Activated T-cell treated with anti-CD3 and anti-CD28 coated beads, Interleukin-2, amount 50 U/mL, for 48 hours (primary cell): ENCODE measurements around the gene UGDH.
"Not testable (repeated sequence)": the region's sequence is repeated elsewhere in the genome, so short reads cannot be mapped to it uniquely, and the experiment has no call there.

Experiments
- DNase-seq, 2 experiments: peaks; one replicate each; pipeline ENCODE4 v3.0.0-alpha.2; 2020

The UGDH gene

DNA sequence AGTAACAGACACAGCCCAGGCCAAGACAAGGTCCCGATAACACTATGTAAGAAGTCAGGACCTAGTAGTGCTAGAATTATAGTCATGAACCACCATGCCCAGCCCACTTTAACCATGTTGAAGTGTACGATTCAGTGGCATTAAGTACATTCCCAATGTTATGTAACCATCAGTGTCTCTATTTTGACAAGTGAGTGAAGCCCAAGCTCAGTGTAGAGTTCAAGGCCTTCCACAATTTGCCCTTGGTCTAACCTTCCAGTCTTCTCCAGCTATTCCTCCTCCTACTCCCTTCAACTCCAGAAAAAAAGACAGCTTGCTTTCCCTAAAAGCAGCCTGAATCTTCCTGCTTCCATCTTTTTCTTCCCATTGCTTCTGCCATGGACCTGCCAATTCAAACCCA is 36.9 kb downstream of the UGDH start:
- DNase-seq = no peak

DNA sequence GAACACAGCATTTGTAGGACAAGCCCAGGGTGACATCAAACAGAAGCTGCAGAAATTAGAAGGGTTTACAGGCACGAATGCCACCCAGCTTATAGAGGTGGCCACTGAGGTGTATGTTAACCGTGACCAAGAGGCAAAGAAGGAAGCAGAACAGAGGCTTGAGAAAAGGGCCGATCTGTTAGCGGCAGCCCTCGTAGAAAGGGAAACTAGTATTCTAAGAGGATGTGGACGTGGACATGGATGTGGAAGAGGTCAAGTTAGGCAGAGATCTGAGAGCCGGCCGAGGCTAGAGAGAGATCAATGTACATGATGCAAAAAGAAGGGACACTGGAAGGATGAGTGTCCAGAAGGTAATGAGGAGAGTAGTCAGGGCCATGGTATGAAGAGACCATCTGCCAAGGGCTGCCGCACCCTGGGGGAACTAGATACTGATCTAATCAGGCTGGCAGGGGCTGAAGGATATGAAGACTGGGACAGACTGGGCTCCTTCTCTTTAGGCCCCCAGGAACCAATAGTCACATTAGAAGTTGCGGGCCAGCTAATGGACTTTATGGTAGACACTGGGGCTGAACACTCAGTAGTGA is 40.9 kb downstream of the UGDH start:
- DNase-seq = no peak

DNA sequence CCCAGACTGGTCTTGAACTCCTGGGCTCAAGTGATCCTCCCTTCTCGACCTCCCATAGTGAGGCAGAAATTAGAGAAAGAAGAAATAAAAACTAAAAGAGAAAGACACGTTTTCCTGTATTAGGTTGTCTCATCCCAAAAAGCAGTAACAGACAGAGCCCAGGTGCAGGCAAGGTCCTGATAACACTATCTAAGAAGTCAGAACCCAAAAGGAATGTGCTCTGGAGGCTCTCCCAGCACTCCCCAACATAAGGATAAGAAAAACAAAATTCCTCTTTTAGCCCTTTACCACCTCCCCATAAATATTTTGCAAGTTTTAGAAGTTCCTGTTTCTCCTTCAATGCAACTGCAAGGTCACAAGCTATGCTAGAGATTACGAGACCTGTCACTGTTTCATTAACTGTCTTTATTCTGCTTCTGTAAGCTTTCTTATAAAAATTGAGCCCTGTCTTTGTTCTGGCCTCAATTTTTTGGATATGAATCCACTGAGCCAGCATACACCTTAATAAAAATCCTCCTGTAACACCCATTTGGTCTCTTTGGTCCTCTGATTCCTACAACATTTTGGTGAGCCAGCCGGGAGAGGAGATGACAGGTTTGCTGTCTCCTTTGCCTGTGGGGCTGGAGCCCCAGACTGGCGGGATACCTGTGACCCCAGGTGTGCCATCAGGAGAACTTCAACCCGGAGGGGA is 42.5 kb downstream of the UGDH start:
- DNase-seq = no peak

DNA sequence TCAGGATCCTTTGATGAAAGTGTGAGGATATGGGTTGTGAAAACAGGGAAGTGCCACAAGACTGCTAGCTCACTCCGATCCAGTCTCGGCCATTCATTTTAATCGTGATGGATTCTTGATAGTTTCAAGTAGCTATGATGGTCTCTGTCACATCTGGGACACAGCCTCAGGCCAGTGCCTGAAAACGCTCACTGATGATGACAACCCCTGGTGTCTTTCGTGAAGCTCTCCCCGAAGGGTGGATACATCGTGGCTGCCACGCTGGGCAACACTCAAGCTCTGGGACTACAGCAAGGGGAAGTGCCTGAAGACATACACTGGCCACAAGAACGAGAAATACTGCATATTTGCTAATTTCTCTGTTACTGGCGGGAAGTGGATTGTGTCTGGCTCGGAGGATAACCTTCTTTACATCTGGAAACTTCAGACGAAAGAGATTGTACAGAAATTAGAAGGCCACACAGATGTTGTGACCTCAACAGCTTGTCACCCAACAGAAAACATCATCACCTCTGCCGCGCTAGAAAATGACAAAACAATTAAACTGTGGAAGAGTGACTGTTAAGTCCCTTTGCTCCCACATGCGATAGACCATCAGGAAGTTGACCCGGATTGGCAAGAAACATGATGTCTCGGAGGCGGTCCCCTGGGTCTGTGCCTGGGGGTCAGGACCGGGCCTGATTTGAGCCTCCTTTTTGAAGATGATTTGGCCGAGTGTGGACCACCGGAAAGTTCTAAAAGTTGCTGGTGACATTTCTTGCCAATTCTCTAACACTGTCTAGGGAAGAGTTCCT is 46.1 kb downstream of the UGDH start:
- no peak for DNase-seq

DNA sequence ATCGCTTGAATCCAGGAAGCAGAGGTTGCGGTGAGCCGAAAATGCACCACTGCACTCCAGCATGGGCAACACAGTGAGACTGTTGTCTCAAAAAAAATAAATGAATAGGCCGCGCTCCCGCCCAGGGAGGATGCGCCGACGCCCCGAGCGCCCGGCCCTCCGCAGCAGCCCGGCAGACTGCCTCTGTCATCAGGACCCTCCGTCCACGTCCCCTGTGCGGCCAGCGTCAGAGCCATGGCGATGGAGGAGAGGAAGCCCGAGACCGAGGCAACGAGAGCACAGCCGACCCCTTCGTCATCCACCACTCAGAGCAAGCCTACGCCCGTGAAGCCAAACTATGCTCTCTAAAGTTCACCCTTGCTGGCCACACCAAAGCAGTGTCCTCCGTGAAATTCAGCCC is 47.0 kb downstream of the UGDH start:
- DNase-seq = no peak

DNA sequence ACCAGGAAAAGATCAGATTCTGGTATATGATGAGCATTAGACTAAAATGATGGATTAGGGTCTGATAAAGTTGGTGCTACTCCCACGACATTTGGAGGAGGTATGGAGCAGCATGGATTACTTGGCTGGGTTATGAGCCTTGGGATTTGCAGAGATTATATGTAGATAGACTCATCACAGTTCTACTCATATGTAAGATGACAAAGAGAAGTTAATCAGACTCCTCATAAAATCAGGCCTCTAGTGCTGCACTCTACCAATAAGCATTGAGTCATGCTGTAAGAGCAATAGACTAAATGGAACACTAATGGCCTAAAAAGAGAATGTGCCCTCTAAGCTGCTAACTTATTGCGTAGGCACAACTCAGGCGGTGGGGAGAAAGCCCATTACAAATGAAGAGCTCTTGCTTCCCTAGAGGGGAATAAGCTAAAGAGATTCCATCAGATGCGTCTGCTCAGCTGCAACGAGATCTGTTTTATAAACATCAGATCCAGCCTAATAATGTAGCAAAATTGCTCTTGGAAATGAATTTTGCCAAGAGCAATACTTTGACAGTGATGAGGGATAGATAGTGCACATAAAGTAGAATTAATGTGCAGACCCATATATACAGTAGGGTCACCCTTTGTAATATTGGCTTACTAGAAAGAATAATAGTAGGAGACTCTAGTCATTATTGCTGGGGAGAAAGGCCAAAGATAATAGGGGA is 50.9 kb downstream of the UGDH start:
- no peak for DNase-seq

DNA sequence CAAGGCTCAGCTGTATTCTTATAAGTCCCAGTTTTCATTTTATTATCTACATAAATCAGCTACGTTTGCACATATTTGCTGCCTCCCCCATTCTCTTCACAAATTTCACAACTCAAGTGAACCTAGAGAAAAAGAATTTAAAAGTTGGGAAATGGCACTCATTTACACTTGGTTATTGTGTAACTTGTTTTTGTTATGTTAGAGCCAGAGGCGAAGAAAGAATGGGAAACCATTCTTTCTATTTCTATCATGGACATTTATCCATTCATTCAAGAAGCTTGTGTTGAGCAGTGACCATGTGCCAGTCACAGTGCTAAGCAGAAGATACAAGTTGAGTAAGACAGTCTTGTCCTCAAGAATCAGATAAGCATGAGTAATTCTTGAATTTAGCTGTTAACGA is 54.8 kb downstream of the UGDH start:
- no peak for DNase-seq

DNA sequence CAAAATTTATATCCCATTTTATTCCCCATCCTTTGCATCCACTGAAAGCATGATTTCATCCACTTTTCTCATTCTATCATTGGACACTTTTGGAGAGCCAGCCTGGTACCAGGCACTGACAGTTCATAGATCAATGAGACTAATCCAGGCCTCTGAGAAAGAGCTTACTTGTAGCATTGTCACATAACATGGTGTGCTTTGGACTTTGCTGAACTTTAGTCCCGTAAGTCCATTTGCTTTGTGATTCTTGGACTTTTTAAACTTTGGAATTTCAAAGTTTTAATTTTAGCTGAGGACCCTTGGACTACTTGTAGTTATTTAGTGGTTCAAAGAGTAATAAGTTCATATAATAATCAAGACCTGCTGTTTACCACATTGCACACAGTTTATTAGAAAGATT is 56.8 kb downstream of the UGDH start:
- DNase-seq = no peak

DNA sequence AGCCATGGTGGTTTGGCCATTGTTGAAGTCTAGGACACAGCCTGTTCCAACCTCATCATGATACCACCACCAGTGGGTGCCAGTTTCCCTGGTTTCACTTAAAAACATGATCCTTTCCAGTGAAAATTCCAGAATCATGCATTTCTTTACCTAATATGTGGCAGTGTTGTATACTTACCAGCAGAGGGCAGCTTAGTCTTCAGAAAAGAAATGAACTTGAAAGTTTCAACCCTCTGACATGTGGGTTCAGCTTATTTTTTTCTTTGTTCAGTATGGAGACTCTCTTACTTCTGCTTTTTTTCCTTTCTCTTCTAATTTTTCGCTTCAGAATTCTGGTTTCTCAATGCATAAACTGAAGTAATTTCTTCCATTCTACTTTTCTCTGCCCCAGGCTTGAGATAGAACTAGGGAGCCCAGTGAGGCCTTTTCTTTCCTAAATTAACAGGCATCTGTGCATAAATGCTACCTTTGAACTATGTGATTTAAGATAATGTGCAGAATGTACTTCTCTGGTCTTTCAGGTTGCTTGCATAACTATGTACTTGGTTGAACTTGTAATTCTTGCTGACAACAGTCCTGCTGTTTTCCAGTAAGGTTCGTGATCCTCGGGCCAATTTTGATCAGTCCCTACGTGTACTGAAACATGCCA is 57.7 kb downstream of the UGDH start:
- no peak for DNase-seq

DNA sequence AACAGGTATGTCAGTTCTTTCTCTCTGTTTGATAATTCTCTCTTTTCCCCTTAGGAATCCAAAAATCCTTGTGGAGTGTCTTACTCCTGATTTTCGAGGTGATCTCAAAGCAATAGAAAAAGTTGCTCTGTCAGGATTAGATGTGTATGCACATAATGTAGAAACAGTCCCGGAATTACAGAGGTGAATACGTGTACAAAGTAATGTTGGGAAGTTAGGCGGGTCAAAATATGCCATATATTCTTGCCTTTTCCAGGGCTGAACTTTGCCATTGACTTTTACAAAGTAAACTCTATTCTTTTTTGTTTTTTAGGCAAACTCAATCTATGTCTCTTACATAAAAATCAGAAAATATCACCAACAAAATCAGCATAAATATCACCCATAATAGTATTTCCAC is 59.8 kb downstream of the UGDH start:
- DNase-seq = no peak

DNA sequence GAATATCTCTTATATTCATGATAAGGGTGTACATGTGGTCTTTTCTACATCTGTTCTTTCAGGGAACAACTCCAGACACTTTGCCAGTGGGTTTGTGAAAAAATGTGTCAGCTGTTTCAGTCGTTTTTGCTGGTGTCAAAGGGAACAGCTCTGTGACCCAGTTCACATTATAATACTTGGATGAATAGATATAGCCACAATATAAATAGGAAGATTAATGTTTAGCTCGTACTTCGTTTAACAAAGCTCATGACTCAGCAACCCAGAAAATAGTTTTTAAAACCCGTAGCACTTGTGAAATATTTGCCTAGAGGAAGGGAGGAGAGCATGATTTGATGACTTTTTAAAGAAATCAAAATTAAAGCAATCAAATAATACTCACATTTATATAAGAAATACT is 60.5 kb downstream of the UGDH start:
- no peak for DNase-seq

DNA sequence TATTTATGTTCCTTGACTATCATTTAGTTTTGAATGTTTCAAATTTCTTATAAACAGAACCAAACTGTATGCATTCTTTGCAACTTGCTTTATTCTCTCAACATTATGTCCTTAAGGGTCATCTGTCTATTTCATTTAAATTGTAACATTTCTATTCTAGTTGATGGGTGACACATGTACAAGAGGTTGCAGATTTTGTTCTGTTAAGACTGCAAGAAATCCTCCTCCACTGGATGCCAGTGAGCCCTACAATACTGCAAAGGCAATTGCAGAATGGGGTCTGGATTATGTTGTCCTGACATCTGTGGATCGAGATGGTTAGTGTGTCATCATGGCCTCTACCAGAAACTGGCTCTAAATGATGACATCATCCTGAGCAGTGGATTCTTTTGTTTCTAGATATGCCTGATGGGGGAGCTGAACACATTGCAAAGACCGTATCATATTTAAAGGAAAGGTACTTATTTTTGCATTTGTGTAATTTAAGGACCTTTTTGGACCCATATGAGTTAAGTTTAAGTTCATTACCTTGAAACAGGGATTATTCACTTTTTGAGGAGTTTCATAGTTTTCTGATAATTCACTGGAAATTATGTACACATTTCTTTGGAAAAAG is 62.2 kb downstream of the UGDH start:
- DNase-seq = no peak

DNA sequence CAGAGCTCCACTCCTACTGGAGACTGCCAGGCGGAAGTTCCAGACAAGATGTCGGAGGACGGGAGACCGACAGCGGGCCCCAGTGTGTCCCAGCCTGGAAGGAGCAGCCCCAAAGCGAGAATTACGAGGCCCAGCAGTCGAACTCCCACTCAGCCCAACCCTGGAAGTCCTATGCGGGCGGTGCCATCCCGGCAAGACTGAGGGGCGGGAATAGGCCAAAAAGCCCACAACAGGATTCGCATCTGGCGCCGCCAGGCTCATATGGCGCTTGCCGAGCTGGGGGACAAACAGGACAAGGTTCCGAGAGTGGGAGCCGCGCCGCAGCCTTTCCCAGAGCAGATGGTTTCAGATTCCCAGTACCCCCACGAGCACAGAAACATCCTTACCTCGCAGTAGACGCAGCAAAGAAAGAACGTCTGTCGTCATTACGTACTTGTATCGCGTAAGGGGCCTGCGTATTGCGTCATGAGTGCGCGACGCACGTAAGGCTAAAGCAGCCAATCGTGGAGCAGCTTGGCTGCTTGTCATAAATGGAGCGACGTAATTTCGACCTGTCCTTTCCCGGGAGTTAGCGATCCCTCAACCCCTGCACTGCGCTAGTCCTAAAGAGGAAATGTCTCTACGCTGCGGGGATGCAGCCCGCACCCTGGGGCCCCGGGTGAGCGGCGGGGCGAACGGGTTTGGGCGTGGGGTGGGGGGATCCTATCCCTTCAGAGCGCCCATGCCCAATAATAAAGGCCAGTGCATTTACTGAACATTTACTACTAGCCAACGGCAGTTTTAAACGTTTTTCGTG is 68.5 kb downstream of the UGDH start, which contains the start of the genes LIAS and RPL9:
Gene LIAS, plus strand, starts transcription at position 552 of the 796 bp plus-strand sequence. Its CDS starts 62 bp downstream, at position 614.
Gene RPL9, minus strand, starts transcription at position 418 of the 796 bp plus-strand sequence. CDS start 483 bp downstream, outside the sequence.
- peak; percentile 95 to 96 for DNase-seq

DNA sequence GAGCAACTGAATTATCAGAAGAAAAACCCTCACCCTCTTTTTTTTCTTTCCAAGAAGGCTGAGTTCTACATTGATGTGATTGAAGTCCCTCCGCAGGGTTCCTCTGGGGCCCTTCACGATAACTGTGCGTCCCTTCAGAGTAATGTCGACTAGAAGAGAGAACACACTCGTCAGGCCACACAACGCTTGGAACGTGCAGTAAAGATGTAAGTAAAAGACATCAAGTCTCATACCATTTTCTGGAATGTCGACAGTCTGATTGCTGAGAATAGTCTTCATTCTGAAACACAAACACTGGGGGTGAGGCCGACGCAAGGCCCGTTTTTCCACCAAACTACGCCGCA is 69.1 kb downstream of the UGDH start:
- not testable (repeated sequence) for DNase-seq

DNA sequence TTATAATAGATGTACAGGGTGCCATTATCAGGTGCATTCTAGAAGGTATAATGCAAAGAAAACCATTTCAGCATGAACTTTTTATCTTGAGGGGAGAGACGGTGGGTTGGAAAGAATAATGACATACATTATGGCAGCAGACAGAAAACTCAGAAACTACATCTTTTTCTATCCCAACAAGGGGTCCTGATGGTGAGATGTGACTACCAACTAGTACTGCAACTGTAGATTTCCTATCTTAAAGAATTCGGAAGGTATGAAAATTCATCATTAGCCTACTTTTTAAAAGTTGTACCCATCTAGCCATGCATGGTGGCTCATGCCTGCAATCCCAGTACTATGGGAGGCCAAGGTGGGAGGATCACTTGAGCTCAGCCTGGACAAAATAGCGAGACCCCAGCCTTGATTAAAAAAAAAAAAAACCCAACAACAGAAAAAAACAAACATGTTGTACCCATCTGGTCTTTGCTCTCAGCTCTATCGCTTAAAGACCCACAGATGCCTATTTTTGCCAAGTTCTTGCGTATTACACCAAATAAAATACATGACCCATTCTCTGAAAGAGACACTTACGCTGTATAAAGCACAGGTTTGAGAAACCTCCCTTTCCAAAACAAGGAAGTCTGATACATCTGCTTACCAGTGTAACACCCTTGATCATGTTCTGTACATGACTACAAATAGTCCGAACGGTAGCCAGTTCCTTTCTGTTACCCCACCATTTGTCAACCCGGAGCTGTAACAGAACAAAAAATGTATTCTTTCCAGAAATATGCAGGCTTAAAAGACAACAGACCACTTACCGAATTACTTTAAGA is 70.1 kb downstream of the UGDH start:
- DNase-seq = no peak

DNA sequence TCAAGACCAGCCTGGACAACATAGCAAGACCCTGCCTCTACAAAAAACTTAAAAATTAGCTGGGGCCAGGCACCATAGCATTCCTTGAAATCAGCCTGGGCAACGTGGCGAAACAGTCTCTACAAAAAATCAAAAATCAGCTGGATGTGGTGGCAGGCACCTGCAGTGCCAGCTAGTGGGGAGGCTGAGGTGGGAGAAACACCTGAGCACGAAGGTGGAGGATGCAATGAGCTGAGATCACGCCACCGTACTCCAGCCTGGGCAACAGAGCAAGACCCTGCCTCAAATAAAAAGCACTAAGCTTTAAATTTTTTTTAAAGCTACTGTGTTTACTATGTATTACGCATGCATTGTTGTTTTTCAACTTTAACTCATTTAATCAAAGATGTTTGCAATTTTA is 71.8 kb downstream of the UGDH start:
- DNase-seq = no peak

DNA sequence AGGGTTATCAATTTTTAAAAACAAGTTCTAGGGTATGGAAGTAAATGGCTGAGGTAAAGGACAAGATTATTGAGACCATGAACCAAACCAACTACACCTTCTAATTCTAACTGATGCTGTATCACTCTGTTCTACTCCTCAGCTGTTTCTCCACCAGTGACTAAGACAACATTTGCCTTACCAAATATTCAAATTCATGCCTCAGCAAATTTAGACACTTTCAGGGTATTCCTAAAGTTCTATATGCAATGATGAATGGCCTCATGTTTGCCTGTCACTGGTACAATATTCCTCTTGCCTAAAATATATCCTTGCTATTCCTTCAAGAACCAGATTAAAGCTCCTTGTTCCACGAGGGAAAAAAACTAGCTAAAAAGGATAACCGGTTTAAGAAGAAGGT is 73.5 kb downstream of the UGDH start:
- no peak for DNase-seq

DNA sequence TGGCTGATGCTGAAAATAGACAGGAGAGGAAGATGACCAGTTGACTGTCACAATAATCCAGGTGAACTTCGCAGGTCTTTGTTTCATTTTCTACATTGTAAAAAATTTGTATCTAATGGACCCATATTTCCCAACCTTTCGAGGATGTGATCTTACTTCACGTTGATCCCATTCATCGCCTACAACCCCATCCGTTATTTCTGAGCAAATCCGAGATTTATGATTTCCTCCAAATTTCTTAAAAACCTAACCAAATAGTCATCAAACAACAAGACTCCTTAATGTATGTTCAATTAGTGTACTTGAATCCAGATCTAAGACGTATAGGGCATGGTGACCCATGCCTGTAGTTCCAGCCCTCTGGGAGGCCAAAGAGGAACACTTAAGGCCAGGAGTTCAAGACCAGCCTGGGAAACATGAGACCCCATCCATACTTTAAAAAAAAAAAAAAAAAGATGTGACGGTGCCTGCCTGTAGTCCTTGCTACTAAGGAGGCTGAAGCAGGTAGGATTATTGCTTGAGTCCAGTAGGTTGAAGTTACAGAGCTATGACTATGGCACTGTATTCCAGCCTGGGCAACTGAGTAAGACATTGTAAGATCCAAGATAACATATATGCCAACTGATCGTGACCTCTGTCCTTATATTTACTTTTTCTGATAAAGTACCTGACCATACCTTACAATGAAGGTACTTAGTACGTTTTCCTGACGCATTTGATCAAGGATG is 74.2 kb downstream of the UGDH start:
- DNase-seq = no peak

DNA sequence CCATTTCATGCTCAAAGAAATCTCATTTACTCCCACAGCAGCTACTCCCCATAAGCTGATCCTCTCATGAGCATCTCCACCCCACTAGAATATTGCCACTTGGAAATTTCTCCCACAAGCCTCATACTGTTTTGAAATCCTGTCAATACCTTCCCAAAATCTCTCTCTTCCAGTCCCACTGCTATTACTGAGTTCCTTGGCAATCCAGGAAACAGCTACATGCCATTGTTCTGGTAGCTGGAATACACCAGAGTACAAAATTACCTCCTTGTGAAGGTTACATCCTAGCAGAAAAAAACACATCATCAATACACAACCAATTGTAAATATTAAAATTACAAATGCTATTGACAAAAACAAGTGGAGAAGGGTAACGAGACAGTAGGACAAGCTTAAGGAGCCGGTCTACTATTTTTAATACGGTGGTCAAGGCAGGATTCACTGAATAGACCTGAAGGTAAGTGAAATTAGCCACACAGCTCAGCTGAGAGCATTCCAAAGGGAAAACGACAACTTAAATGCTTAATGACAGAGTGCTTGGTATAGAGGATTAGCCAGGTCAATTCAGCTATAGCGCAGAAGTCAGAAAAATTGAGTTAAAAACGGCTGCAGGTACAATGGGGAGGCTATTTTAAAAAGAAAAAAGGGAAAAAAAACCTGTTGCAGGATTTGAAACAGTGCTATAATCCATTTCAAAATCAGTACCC is 74.9 kb downstream of the UGDH start:
- DNase-seq = no peak
